Hepatocyte (in vitro differentiated cells): ENCODE results near the gene NOL6. TPM values are rescaled to one million over a fixed set of nuclear protein-coding genes. Genes with fewer than 3 reads are reported as not detected.

Experiments used
- DNase-seq: peaks from one replicate; pipeline ENCODE4 v3.0.0-alpha.2; 2016; ENCODE audit warnings: low spot score
- H2AFZ ChIP-seq: fragments of 200-600 bp; sonication (generic); 2 replicates; pipeline ENCODE4 v1.6.0; 2016; ENCODE audit warnings: antibody characterized with exemption, mild to moderate bottlenecking
- H3K27ac ChIP-seq: fragments of 200-600 bp; sonication (generic); 2 replicates; pipeline ENCODE4 v1.5.1; 2016; ENCODE audit warnings: mild to moderate bottlenecking
- H3K27me3 ChIP-seq: fragments of 200-600 bp; sonication (generic); 2 replicates; pipeline ENCODE4 v1.6.1; 2016
- H3K36me3 ChIP-seq: fragments of 200-600 bp; sonication (generic); replicated peaks from 2 replicates; pipeline ENCODE4 v1.5.1; 2016; ENCODE audit warnings: low read depth; ENCODE audit not compliant: insufficient read depth
- H3K4me1 ChIP-seq: fragments of 200-600 bp; sonication (generic); 2 replicates; pipeline ENCODE4 v1.5.1; 2016; ENCODE audit warnings: mild to moderate bottlenecking, moderate library complexity; ENCODE audit not compliant: insufficient read depth
- H3K4me2 ChIP-seq: fragments of 200-600 bp; sonication (generic); 2 replicates; pipeline ENCODE4 v1.6.0; 2016
- H3K4me3 ChIP-seq: fragments of 200-600 bp; sonication (generic); 2 replicates; pipeline ENCODE4 v1.5.1; 2016; ENCODE audit warnings: mild to moderate bottlenecking
- H3K79me2 ChIP-seq: fragments of 200-600 bp; sonication (generic); 2 replicates; pipeline ENCODE4 v1.6.0; 2017; ENCODE audit warnings: mild to moderate bottlenecking
- H3K9me2 ChIP-seq: fragments of 200-600 bp; sonication (generic); replicated peaks from 2 replicates; pipeline ENCODE4 v1.6.0; 2017; ENCODE audit warnings: mild to moderate bottlenecking; ENCODE audit not compliant: insufficient read depth
- H3K9me3 ChIP-seq: fragments of 200-600 bp; sonication (generic); 2 replicates; pipeline ENCODE4 v1.5.1; 2016; ENCODE audit warnings: low read depth, mild to moderate bottlenecking
- H4K20me1 ChIP-seq: fragments of 200-600 bp; sonication (generic); 2 replicates; pipeline ENCODE4 v1.6.0; 2016; ENCODE audit warnings: mild to moderate bottlenecking; ENCODE audit not compliant: insufficient read depth, poor library complexity, severe bottlenecking
- CTCF ChIP-seq: fragments of 200-600 bp; sonication (generic); IDR thresholded peaks from 2 replicates; pipeline ENCODE4 v1.5.1; 2016; ENCODE audit warnings: antibody characterized with exemption, mild to moderate bottlenecking; ENCODE audit not compliant: poor library complexity
- EZH2 ChIP-seq: fragments of 200-600 bp; sonication (generic); IDR thresholded peaks from 2 replicates; pipeline ENCODE4 v1.6.1; 2016; ENCODE audit warnings: antibody characterized with exemption, mild to moderate bottlenecking, borderline replicate concordance
- EZH2phosphoT487 ChIP-seq: fragments of 200-600 bp; sonication (generic); IDR thresholded peaks from one replicate; pipeline ENCODE4 v1.6.1; 2018; ENCODE audit warnings: antibody characterized with exemption, mild to moderate bottlenecking, low read depth, moderate library complexity; ENCODE audit not compliant: unreplicated experiment, severe bottlenecking
- WGBS: methylation state at CpG from one replicate; pipeline ENCODE4 v1.1.6; 2016; ENCODE audit warnings: low lambda C conversion rate; ENCODE audit errors: missing lambda C conversion rate; 5-methylcytosine and 5-hydroxymethylcytosine counted together
- polyA plus RNA-seq: library from polyadenylated mRNA; unstranded; fragments of >200 nt; fragmentation: Nextera tagmentation; extraction: Ambion mirVana; gene quantifications from 2 replicates; pipeline ENCODE4 v1.2.1, GENCODE V29; 2016
- total RNA-seq: library from RNA; depleted of rRNA; stranded (reverse); fragments of >200 nt; gene quantifications from 2 replicates; pipeline ENCODE4 v1.2.3, GENCODE V29; 2014

NOL6 gene
- total and polyA plus RNA-seq, 2 experiments from 2014 or later: 20.6 to 21.9 TPM

GRCh38 chr9:33447799-33448553 lies 25.7 kb downstream of the NOL6 start:
- peak overlapping the region; percentile 88 for H3K27ac ChIP-seq
- peaks cover 24% of the 10 kb centered on the region for H3K4me1 ChIP-seq
- no peaks in the 10 kb centered on the region for H3K9me3 ChIP-seq
- H3K27me3 ChIP-seq: no peaks in the 10 kb centered on the region
- peak overlapping the region; percentile 93 for H3K4me2 ChIP-seq
- H3K4me3 ChIP-seq: peak overlapping the region; percentile 55
- H3K79me2 ChIP-seq: no peaks in the 10 kb centered on the region
- WGBS: 57% methylated on average over 17 of the region's 20 CpGs
- TF ChIP-seq CTCF (no peak), EZH2phosphoT487 (no peak), EZH2 (no peak)
- no peaks in the 10 kb centered on the region for H3K36me3 ChIP-seq
- H3K9me2 ChIP-seq: no peaks in the 10 kb centered on the region
- no peaks in the 10 kb centered on the region for H4K20me1 ChIP-seq
- no peak for DNase-seq
- peak overlapping the region; percentile 74 for H2AFZ ChIP-seq

- 6% methylated on average over 17 of the region's 50 CpGs for WGBS
- Histone ChIP-seq H3K9me2 (no peaks in the 10 kb centered on the region), H3K4me1 (peaks cover 23% of the 10 kb centered on the region), H3K79me2 (no peaks in the 10 kb centered on the region), H3K4me2 (peak within 1 kb of the TSS; percentile 93), H4K20me1 (no peaks in the 10 kb centered on the region), H3K9me3 (no peaks in the 10 kb centered on the region), H3K4me3 (peak within 1 kb of the TSS; percentile 55), H3K27ac (peak within 1 kb of the TSS; percentile 88), H3K27me3 (no peaks in the 10 kb centered on the region), H2AFZ (peak within 1 kb of the TSS; percentile 74), H3K36me3 (no peaks in the 10 kb centered on the region)
- TF ChIP-seq CTCF: peak; percentile 28
- TF ChIP-seq EZH2phosphoT487: no peak
- DNase-seq: peak; percentile 86
Observed at GRCh38 chr9:33446946-33447798, 26.6 kb downstream of the NOL6 start, which contains the start of gene AQP3. Gene AQP3, minus strand, starts transcription at chr9:33447593. Its CDS starts 63 bp downstream, at chr9:33447530.

- DNase-seq: no peak
- no peaks in the 10 kb centered on the region for H3K9me2 ChIP-seq
- no peak overlapping the region for H2AFZ ChIP-seq
- no peaks in the 10 kb centered on the region for H3K79me2 ChIP-seq
- WGBS: 59% methylated on average over 12 of the region's 12 CpGs
- TF ChIP-seq CTCF (no peak), EZH2 (no peak)
- H3K4me2 ChIP-seq: peak overlapping the region; percentile 93
- H3K36me3 ChIP-seq: no peaks in the 10 kb centered on the region
- H3K27me3 ChIP-seq: no peaks in the 10 kb centered on the region
- no peak overlapping the region for H3K4me3 ChIP-seq
- H3K9me3 ChIP-seq: no peaks in the 10 kb centered on the region
- no peaks in the 10 kb centered on the region for H4K20me1 ChIP-seq
- H3K27ac ChIP-seq: peak overlapping the region; percentile 88
- H3K4me1 ChIP-seq: peaks cover 23% of the 10 kb centered on the region
Observed at GRCh38 chr9:33446240-33446945, 27.3 kb downstream of the NOL6 start.
